CD14-positive monocyte (primary cell): ENCODE data around the gene DUS1L. TPM values are rescaled to one million over a fixed set of nuclear protein-coding genes. Genes with fewer than 3 reads are reported as not detected.
A peak's percentile ranks its signal among the peaks of the same experiment; 100 is the strongest.

Experiments
- DNase-seq, 3 donors: peaks; one replicate each; pipeline ENCODE4 v3.0.0-alpha.2; 2011 to 2022
- H2AFZ ChIP-seq: 2 replicates; pipeline ENCODE4 v1.6.0; 2012; ENCODE audit warnings: mild to moderate bottlenecking, low read depth, low read length, inconsistent platforms; ENCODE audit not compliant: insufficient read depth, poor library complexity, severe bottlenecking
- H3K27ac ChIP-seq, 2 donors: 1 replicate in 1 of 2; 2 replicates in 1 of 2; pipeline ENCODE4 v1.5.1; 2012 to 2013; ENCODE audit warnings: low read length in 2 of 2, control low read depth in 1 of 2, inconsistent platforms in 1 of 2, low read depth in 1 of 2, mild to moderate bottlenecking in 1 of 2
- H3K27me3 ChIP-seq, 2 donors: one replicate each; pipeline versions ENCODE4 v1.6.0 to v1.6.1; 2011 to 2013; ENCODE audit warnings: low read length in 2 of 2; ENCODE audit not compliant: control insufficient read depth in 2 of 2, insufficient read depth in 2 of 2
- H3K36me3 ChIP-seq, 2 donors: replicated peaks in 1 of 2; 1 replicate in 1 of 2; 2 replicates in 1 of 2; pipeline versions ENCODE4 v1.5.1 to v1.6.1; 2012 to 2013; ENCODE audit warnings: low read length in 2 of 2, control low read depth in 1 of 2, inconsistent platforms in 1 of 2, mild to moderate bottlenecking in 1 of 2; ENCODE audit not compliant: insufficient read depth in 2 of 2, control insufficient read depth in 1 of 2
- H3K4me1 ChIP-seq, 2 donors: 1 replicate in 1 of 2; 2 replicates in 1 of 2; pipeline versions ENCODE4 v1.5.1 to v1.6.1; 2012 to 2013; ENCODE audit warnings: low read length in 2 of 2, control low read depth in 1 of 2, inconsistent platforms in 1 of 2, mild to moderate bottlenecking in 1 of 2, moderate library complexity in 1 of 2; ENCODE audit not compliant: insufficient read depth in 2 of 2, control insufficient read depth in 1 of 2
- H3K4me2 ChIP-seq: replicated peaks from 2 replicates; pipeline ENCODE3; 2012; ENCODE audit warnings: low read length, moderate library complexity, mild to moderate bottlenecking; ENCODE audit not compliant: poor library complexity, severe bottlenecking; ENCODE audit errors: extremely low read depth
- H3K4me3 ChIP-seq, 3 experiments: fragments of 200-600 bp in 1 of 3; sonication (generic) in 1 of 3; replicated peaks in 1 of 3; 1 replicate in 2 of 3; 2 replicates in 1 of 3; pipeline ENCODE4 v1.5.1; 2011 to 2013; ENCODE audit warnings: low read length in 3 of 3, mild to moderate bottlenecking in 3 of 3, control low read depth in 2 of 3, low read depth in 2 of 3, inconsistent platforms in 1 of 3, moderate library complexity in 1 of 3
- H3K79me2 ChIP-seq: 2 replicates; pipeline ENCODE4 v1.6.0; 2012; ENCODE audit warnings: mild to moderate bottlenecking, control low read depth, inconsistent platforms, low read length, moderate library complexity; ENCODE audit not compliant: insufficient read depth
- H3K9ac ChIP-seq: 2 replicates; pipeline ENCODE4 v1.6.0; 2017; ENCODE audit warnings: low read length, mild to moderate bottlenecking; ENCODE audit not compliant: insufficient read depth, poor library complexity, severe bottlenecking
- H3K9me3 ChIP-seq, 2 donors: replicated peaks in 1 of 2; 1 replicate in 1 of 2; 2 replicates in 1 of 2; pipeline versions ENCODE4 v1.5.1 to v1.6.1; 2012 to 2013; ENCODE audit warnings: low read length in 2 of 2, control low read depth in 1 of 2; ENCODE audit not compliant: control insufficient read depth in 1 of 2, insufficient read depth in 1 of 2
- H4K20me1 ChIP-seq: 2 replicates; pipeline ENCODE4 v1.6.0; 2012; ENCODE audit warnings: mild to moderate bottlenecking, low read length, control low read depth, moderate library complexity; ENCODE audit not compliant: insufficient read depth
- H3K27ac Mint-ChIP-seq, 7 donors: one replicate each; pipeline ENCODE4 v1.8.0; 2020; ENCODE audit warnings: mild to moderate bottlenecking in 7 of 7, mixed read lengths in 7 of 7, moderate library complexity in 6 of 7, inconsistent platforms in 2 of 7
- H3K27me3 Mint-ChIP-seq, 3 donors: one replicate each; pipeline ENCODE4 v1.8.0; 2021 to 2022; ENCODE audit warnings: low read depth in 3 of 3, mild to moderate bottlenecking in 3 of 3, mixed read lengths in 3 of 3, moderate library complexity in 3 of 3, inconsistent platforms in 1 of 3
- H3K36me3 Mint-ChIP-seq, 2 donors: one replicate each; pipeline ENCODE4 v1.8.0; 2020; ENCODE audit warnings: mixed read lengths in 2 of 2, inconsistent platforms in 1 of 2, mild to moderate bottlenecking in 1 of 2
- H3K4me1 Mint-ChIP-seq: one replicate; pipeline ENCODE4 v1.8.0; 2020; ENCODE audit warnings: mild to moderate bottlenecking, mixed read lengths
- H3K4me3 Mint-ChIP-seq, 2 donors: one replicate each; pipeline ENCODE4 v1.8.0; 2020; ENCODE audit warnings: mild to moderate bottlenecking in 2 of 2, mixed read lengths in 2 of 2, moderate library complexity in 1 of 2
- H3K9me3 Mint-ChIP-seq, 7 donors: one replicate each; pipeline ENCODE4 v1.8.0; 2020 to 2022; ENCODE audit warnings: mixed read lengths in 7 of 7, mild to moderate bottlenecking in 6 of 7, moderate library complexity in 6 of 7, inconsistent platforms in 2 of 7
- WGBS: methylation state at CpG from one replicate; pipeline ENCODE4 v1.1.5; 2013; ENCODE audit warnings: missing lambda C conversion rate; ENCODE audit not compliant: insufficient coverage; 5-methylcytosine and 5-hydroxymethylcytosine counted together
- intact Hi-C, 2 donors: fragments of 100-400 bp; cut with micrococcal nuclease; formaldehyde crosslinking; loops; one replicate each; pipeline versions ENCODE4 v1.15.0 to v1.15.1; 2023
- polyA plus RNA-seq, 3 donors: library from polyadenylated mRNA; depleted of rRNA in 1 of 3; unstranded in 2 of 3; stranded (reverse) in 1 of 3; fragments of 300-500 nt in 2 of 3; fragments of >200 nt in 1 of 3; fragmentation: Illumina TruSeq in 2 of 3; gene quantifications; 1 replicate in 2 of 3; 2 replicates in 1 of 3; pipeline ENCODE4 v1.2.3, GENCODE V29; 2012 to 2021
- TF ChIP-seq, protein P1 (sequence below): fragments of 200-600 bp; IDR thresholded peaks from one replicate; pipeline ENCODE4 v1.8.0; 2022; ENCODE audit warnings: antibody characterized with exemption, mild to moderate bottlenecking

DUS1L gene
- polyA plus RNA-seq, 3 donors = 23.9 to 175 (median 47.6) TPM

DNA sequence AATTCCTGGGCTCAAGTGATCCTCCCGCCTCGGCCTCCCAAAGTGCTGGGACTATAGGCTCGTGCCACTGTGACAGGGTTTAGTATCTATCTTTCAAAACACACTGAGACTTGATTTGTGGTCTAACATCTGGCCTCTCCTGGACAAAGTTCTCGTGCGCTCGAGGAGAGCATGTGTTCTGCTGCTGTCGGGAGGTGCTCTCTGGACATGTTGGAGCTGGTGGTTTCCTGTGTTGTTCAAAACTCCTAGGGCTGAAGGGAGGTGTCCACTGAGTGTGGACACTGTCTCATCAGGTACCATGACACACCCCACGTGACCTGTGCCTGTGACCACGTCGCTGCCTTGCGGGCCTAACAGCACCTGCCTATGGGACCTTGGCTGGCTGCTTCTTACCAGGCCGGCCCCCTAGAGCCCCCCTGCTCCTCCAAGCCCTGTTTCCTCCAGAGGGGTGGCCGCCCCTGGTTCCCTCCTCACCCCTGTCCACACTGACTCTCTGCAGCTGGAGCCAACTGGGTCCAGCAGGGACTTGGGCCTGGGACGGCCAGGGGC, 19.6 kb downstream of the DUS1L start:
- Mint-ChIP-seq H3K4me3 (no peak overlapping the region), H3K36me3 (peaks cover 17 to 34% of the 10 kb centered on the region in 2 donors), H3K27ac (peak overlapping the region in 1 of 7 donors; percentile 3), H3K4me1 (peaks cover 13% of the 10 kb centered on the region), H3K27me3 (peaks cover 0 to 2% (median 2%) of the 10 kb centered on the region in 3 donors), H3K9me3 (peaks cover 0 to 2% (median 0%) of the 10 kb centered on the region in 7 donors)
- H3K9me3 ChIP-seq = no peaks in the 10 kb centered on the region
- no peak for DNase-seq
- H3K79me2 ChIP-seq = peaks cover 3% of the 10 kb centered on the region
- peaks cover 7 to 11% of the 10 kb centered on the region in 2 donors for H3K4me1 ChIP-seq
- H3K9ac ChIP-seq = no peak overlapping the region
- H3K27ac ChIP-seq = no peak overlapping the region
- peaks cover 20 to 28% of the 10 kb centered on the region in 2 donors for H3K36me3 ChIP-seq
- no peaks in the 10 kb centered on the region for H3K27me3 ChIP-seq
- intact Hi-C loops = no loop called here
- TF ChIP-seq, protein P1, sequence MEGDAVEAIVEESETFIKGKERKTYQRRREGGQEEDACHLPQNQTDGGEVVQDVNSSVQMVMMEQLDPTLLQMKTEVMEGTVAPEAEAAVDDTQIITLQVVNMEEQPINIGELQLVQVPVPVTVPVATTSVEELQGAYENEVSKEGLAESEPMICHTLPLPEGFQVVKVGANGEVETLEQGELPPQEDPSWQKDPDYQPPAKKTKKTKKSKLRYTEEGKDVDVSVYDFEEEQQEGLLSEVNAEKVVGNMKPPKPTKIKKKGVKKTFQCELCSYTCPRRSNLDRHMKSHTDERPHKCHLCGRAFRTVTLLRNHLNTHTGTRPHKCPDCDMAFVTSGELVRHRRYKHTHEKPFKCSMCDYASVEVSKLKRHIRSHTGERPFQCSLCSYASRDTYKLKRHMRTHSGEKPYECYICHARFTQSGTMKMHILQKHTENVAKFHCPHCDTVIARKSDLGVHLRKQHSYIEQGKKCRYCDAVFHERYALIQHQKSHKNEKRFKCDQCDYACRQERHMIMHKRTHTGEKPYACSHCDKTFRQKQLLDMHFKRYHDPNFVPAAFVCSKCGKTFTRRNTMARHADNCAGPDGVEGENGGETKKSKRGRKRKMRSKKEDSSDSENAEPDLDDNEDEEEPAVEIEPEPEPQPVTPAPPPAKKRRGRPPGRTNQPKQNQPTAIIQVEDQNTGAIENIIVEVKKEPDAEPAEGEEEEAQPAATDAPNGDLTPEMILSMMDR = no peak
- H4K20me1 ChIP-seq = no peaks in the 10 kb centered on the region
- 86% methylated on average over 10 of the region's 14 CpGs for WGBS
- H3K4me3 ChIP-seq = no peak overlapping the region
- H2AFZ ChIP-seq = no peak overlapping the region
- H3K4me2 ChIP-seq = no peak overlapping the region

DNA sequence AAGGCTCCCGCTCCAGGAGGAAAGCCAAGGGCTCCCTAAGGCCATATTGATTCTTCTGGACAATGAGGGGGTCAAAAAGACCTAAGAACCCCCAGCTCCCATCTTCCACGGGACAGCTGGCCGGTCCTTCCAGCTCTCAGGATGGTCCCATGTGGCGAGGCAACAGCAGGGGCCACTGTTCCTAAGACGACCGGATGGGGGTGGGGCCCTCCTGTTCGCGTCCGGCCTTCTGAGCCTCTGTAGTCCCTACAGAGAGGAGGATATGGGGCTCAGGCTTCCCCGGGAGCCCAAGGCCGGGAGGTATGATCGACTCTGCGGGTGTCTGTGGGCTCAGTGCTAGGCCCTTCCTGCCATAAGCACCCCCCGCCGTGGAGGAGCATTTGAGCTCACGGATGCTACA, 22.1 kb downstream of the DUS1L start:
- H3K27ac Mint-ChIP-seq = no peak overlapping the region
- intact Hi-C loops = no loop called here
- Histone ChIP-seq H3K27ac (no peak overlapping the region), H3K4me3 (no peak overlapping the region), H3K36me3 (peaks cover 17 to 18% of the 10 kb centered on the region in 2 donors), H3K79me2 (no peaks in the 10 kb centered on the region), H3K4me1 (peaks cover 6 to 9% of the 10 kb centered on the region in 2 donors), H3K4me2 (no peak overlapping the region), H2AFZ (no peak overlapping the region), H3K9me3 (no peaks in the 10 kb centered on the region), H3K9ac (no peak overlapping the region), H3K27me3 (no peaks in the 10 kb centered on the region), H4K20me1 (no peaks in the 10 kb centered on the region)
- TF ChIP-seq, protein P1 = no peak
- H3K27me3 Mint-ChIP-seq = peaks cover 1 to 4% (median 2%) of the 10 kb centered on the region in 3 donors
- no peak for DNase-seq
- WGBS = 92% methylated on average over 10 of the region's 16 CpGs
- H3K4me3 Mint-ChIP-seq = no peak overlapping the region
- H3K36me3 Mint-ChIP-seq = peaks cover 13 to 18% of the 10 kb centered on the region in 2 donors
- peaks cover 13% of the 10 kb centered on the region for H3K4me1 Mint-ChIP-seq
- peaks cover 0 to 2% (median 0%) of the 10 kb centered on the region in 7 donors for H3K9me3 Mint-ChIP-seq
